OCI-LY1 (cell line): ENCODE measurements around the gene OSBPL6.

Source experiments
- H2AFZ ChIP-seq: fragments of 200-600 bp; sonication (generic), shearing (Covaris generic); 2 replicates; pipeline ENCODE4 v1.6.0; 2014; ENCODE audit warnings: antibody characterized with exemption, mild to moderate bottlenecking, low read length
- H3F3A ChIP-seq: fragments of 200-600 bp; sonication (generic), shearing (Covaris generic); 2 replicates; pipeline ENCODE4 v1.6.0; 2014; ENCODE audit warnings: mild to moderate bottlenecking, antibody characterized with exemption, low read length, moderate library complexity; ENCODE audit not compliant: insufficient read depth
- H3K27ac ChIP-seq: fragments of 200-600 bp; sonication (generic); 2 replicates; pipeline ENCODE4 v1.5.1; 2014; ENCODE audit warnings: low read length, mixed run types, mild to moderate bottlenecking, low read depth; ENCODE audit not compliant: poor library complexity, severe bottlenecking
- H3K27me3 ChIP-seq: fragments of 200-600 bp; sonication (generic); 2 replicates; pipeline ENCODE4 v1.6.0; 2014; ENCODE audit warnings: antibody characterized with exemption, mild to moderate bottlenecking, low read length, moderate library complexity; ENCODE audit not compliant: insufficient read depth
- H3K36me3 ChIP-seq: fragments of 200-600 bp; sonication (generic); 2 replicates; pipeline ENCODE4 v1.6.1; 2014; ENCODE audit warnings: mild to moderate bottlenecking, antibody characterized with exemption, low read length, moderate library complexity, mixed read lengths; ENCODE audit not compliant: insufficient read depth
- H3K4me1 ChIP-seq: fragments of 200-600 bp; sonication (generic); 2 replicates; pipeline ENCODE4 v1.5.1; 2014; ENCODE audit warnings: mild to moderate bottlenecking, low read length, moderate library complexity; ENCODE audit not compliant: insufficient read depth, severe bottlenecking
- H3K4me2 ChIP-seq: fragments of 200-600 bp; sonication (generic), shearing (Covaris generic); 2 replicates; pipeline ENCODE4 v1.6.1; 2014; ENCODE audit warnings: low read length
- H3K4me3 ChIP-seq: fragments of 200-600 bp; sonication (generic); 2 replicates; pipeline ENCODE4 v1.5.1; 2014; ENCODE audit warnings: low read length, low read depth, mild to moderate bottlenecking, mixed read lengths; ENCODE audit not compliant: poor library complexity, severe bottlenecking
- H3K79me2 ChIP-seq: fragments of 200-600 bp; shearing (Covaris generic); 2 replicates; pipeline ENCODE4 v1.6.1; 2016; ENCODE audit warnings: mixed run types, low read length, mixed read lengths; ENCODE audit not compliant: insufficient read depth
- H3K9ac ChIP-seq: fragments of 200-600 bp; sonication (generic), shearing (Covaris generic); 2 replicates; pipeline ENCODE4 v1.6.1; 2014; ENCODE audit warnings: mild to moderate bottlenecking, low read length, mixed read lengths
- H3K9me2 ChIP-seq: fragments of 200-600 bp; sonication (generic), shearing (Covaris generic); 2 replicates; pipeline ENCODE4 v1.6.1; 2014; ENCODE audit warnings: low read depth, mild to moderate bottlenecking, low read length, mixed read lengths
- H3K9me3 ChIP-seq: fragments of 200-600 bp; shearing (Covaris generic); 2 replicates; pipeline ENCODE4 v1.6.1; 2014; ENCODE audit warnings: low read length, mixed read lengths
- H4K20me1 ChIP-seq: fragments of 200-600 bp; sonication (generic), shearing (Covaris generic); 2 replicates; pipeline ENCODE4 v1.6.0; 2016; ENCODE audit warnings: mild to moderate bottlenecking, low read length; ENCODE audit not compliant: insufficient read depth
- CTCF ChIP-seq: fragments of 200-600 bp; sonication (generic), shearing (Covaris generic); IDR thresholded peaks from 2 replicates; pipeline ENCODE4 v1.5.1; 2017; ENCODE audit warnings: mild to moderate bottlenecking, antibody characterized with exemption, low read length, moderate library complexity, mixed read lengths
- EZH2 ChIP-seq: fragments of 200-600 bp; sonication (generic), shearing (Covaris generic); IDR thresholded peaks from 2 replicates; pipeline ENCODE4 v1.8.0; 2017; ENCODE audit warnings: borderline replicate concordance, mixed run types, mild to moderate bottlenecking, antibody characterized with exemption, low read length, moderate library complexity, mixed read lengths

OSBPL6 gene

GRCh38 chr2:178452334-178452733 lies 258.0 kb downstream of the OSBPL6 start:
- no peaks in the 10 kb centered on the region for H3F3A ChIP-seq
- H3K36me3 ChIP-seq: peaks cover 14% of the 10 kb centered on the region
- H3K4me1 ChIP-seq: peaks cover 34% of the 10 kb centered on the region
- H3K4me3 ChIP-seq: peak overlapping the region; percentile 63
- peak overlapping the region; percentile 85; the same call in 1 of the 2 replicates for H3K4me2 ChIP-seq
- peaks cover 11% of the 10 kb centered on the region for H3K79me2 ChIP-seq
- no peaks in the 10 kb centered on the region for H3K27me3 ChIP-seq
- H3K27ac ChIP-seq: no peak overlapping the region
- H3K9me3 ChIP-seq: no peaks in the 10 kb centered on the region
- 0 out of 2 replicates have a peak overlapping the region, but pooled peaks have one; percentile 80 for H3K9ac ChIP-seq
- H2AFZ ChIP-seq: no peak overlapping the region
- TF ChIP-seq CTCF (no peak), EZH2 (no peak)
- no peaks in the 10 kb centered on the region for H4K20me1 ChIP-seq
- no peaks in the 10 kb centered on the region for H3K9me2 ChIP-seq
